A673 (cell line): ENCODE data around the gene LIMS1. TPM values are rescaled to one million over a fixed set of nuclear protein-coding genes. Genes with fewer than 3 reads are reported as not detected.
"Not testable (repeated sequence)": the region's sequence is repeated elsewhere in the genome, so short reads cannot be mapped to it uniquely, and the experiment has no call there.

Experiments used
- BruUV-seq: library from RNA; stranded (reverse); fragments of 400-500 nt; replicated peaks from 2 replicates; lab custom pipeline; 2021; lab: Mats Ljungman, UMichigan
- CTCF ChIA-PET: fragments of 300-600 bp; sonication (Branson Sonifier 250); formaldehyde crosslinking; loops from one replicate; lab custom pipeline; 2022; ENCODE audit warnings: antibody characterized with exemption; lab: Charles Lee
- POLR2A ChIA-PET: fragments of 300-600 bp; sonication (Branson Sonifier 250); formaldehyde crosslinking; loops from one replicate; lab custom pipeline; 2022; ENCODE audit warnings: antibody characterized with exemption; ENCODE audit not compliant: low non-redundant PET; lab: Charles Lee
- DNase-seq: peaks from one replicate; pipeline ENCODE4 v3.0.0-alpha.2; 2015; ENCODE audit warnings: low spot score
- H3K27ac ChIP-seq: fragments of 200-600 bp; sonication (generic); 2 replicates; pipeline ENCODE4 v1.5.1; 2016; ENCODE audit warnings: mixed run types, low read depth, mild to moderate bottlenecking, mixed read lengths, antibody characterized with exemption, low read length; ENCODE audit not compliant: poor library complexity, severe bottlenecking
- H3K27me3 ChIP-seq: fragments of 200-600 bp; sonication (generic); replicated peaks from 2 replicates; pipeline ENCODE4 v1.6.1; 2017; ENCODE audit warnings: mixed run types, low read depth, mild to moderate bottlenecking, mixed read lengths, antibody characterized with exemption, low read length; ENCODE audit not compliant: insufficient read depth, poor library complexity
- H3K36me3 ChIP-seq: fragments of 200-600 bp; sonication (generic); 2 replicates; pipeline ENCODE4 v1.6.1; 2016; ENCODE audit warnings: mixed run types, mild to moderate bottlenecking, mixed read lengths, antibody characterized with exemption, low read length; ENCODE audit not compliant: insufficient read depth, poor library complexity, severe bottlenecking
- H3K4me1 ChIP-seq: fragments of 200-600 bp; sonication (generic); 2 replicates; pipeline ENCODE4 v1.6.1; 2017; ENCODE audit warnings: mixed run types, mild to moderate bottlenecking, mixed read lengths, antibody characterized with exemption, low read length; ENCODE audit not compliant: insufficient read depth, poor library complexity, severe bottlenecking
- H3K4me3 ChIP-seq: fragments of 200-600 bp; sonication (generic); 2 replicates; pipeline ENCODE4 v1.5.1; 2016; ENCODE audit warnings: low read depth, mixed run types, mild to moderate bottlenecking, mixed read lengths, low read length; ENCODE audit not compliant: poor library complexity, severe bottlenecking
- H3K9me3 ChIP-seq: fragments of 200-600 bp; sonication (generic); 2 replicates; pipeline ENCODE4 v1.6.1; 2016; ENCODE audit warnings: mixed run types, low read depth, mild to moderate bottlenecking, mixed read lengths, antibody characterized with exemption, low read length; ENCODE audit not compliant: poor library complexity, severe bottlenecking
- EZH2 ChIP-seq: fragments of 200-600 bp; sonication (generic); IDR thresholded peaks from 2 replicates; pipeline ENCODE4 v1.6.1; 2017; ENCODE audit warnings: borderline replicate concordance, low read depth, mild to moderate bottlenecking, mixed read lengths, antibody characterized with exemption, low read length; ENCODE audit not compliant: poor library complexity, severe bottlenecking
- intact Hi-C: fragments of 100-400 bp; cut with micrococcal nuclease; formaldehyde crosslinking; loops from one replicate; pipeline ENCODE4 v1.10.0; 2022; ENCODE audit not compliant: unreplicated experiment
- total RNA-seq: library from RNA; stranded (reverse); gene quantifications from 2 replicates; pipeline ENCODE4 v1.2.3, GENCODE V29; 2021
- TF ChIP-seq, protein P1 (sequence below): fragments of 300-800, 200-600 bp; sonication (generic); conservative IDR thresholded peaks from 2 replicates; pipeline ENCODE4 v1.5.1; 2017; ENCODE audit warnings: low read depth, mild to moderate bottlenecking, antibody characterized with exemption, low read length, moderate library complexity, mixed read lengths

The LIMS1 gene
- total RNA-seq, 1 experiment from 2014 or later: 43.9 TPM

DNA sequence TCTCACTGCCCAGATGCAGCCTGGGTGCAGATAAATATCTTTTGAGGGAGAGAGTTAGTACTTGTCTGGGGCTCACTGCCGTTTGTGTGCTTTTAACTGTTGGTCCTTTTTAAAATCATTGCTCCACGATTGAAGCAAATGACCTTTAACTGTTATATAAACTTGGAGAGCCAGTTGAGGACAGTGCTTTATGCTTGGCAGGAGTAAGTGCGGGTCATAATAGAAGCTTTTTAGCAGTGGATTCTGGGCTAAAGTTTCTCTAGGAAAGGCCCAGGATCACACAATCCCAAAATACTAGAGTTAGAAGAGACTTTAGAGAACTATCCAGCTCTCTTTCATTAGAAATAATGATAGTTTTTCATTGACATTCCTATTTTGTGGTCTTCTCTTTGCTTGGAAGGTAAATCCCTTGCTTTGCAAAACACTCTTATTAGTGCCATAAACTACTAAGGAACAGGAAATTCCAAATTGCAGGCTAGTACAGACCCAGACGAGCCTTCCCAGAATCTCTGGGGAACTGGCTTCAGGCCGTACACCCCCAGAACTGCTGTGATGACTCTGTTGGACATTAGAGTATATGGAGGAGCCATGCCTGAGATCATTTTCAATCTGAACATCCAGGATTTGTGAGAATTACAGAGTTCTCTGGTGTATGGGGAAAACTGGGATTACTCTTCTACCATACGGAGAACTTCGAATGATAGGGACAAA lies 19.1 kb downstream of the LIMS1 start:
- Histone ChIP-seq H3K4me1 (no peaks in the 10 kb centered on the region), H3K4me3 (no peak overlapping the region), H3K36me3 (no peaks in the 10 kb centered on the region), H3K27ac (no peak overlapping the region), H3K9me3 (no peaks in the 10 kb centered on the region), H3K27me3 (no peaks in the 10 kb centered on the region)
- POLR2A ChIA-PET: no interaction called here
- intact Hi-C loops: no loop called here
- TF ChIP-seq EZH2: no peak
- no TSS peak for BruUV-seq
- CTCF ChIA-PET: no interaction called here
- no peak for DNase-seq

DNA sequence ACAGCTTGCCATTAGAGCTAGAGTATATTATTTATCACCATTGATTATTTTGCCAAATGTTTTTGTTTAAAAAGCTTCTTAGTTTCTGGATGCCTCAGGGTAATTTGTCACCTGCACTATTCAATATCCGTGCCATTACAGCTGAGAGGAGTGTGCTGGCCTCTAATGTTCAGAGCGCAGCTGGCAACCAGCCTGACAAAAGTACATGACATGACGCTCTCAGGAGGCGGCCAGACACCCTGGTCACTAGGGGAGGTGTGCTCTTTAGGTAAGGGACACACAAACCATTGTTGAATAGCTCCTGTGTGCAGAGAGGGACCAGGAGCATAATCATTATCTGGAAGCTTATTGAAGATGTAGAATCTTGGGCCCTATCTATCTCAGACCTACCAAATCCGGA lies 20.3 kb downstream of the LIMS1 start:
- Histone ChIP-seq H3K4me1 (no peaks in the 10 kb centered on the region), H3K36me3 (no peaks in the 10 kb centered on the region), H3K27me3 (no peaks in the 10 kb centered on the region), H3K4me3 (no peak overlapping the region), H3K27ac (no peak overlapping the region), H3K9me3 (no peaks in the 10 kb centered on the region)
- CTCF ChIA-PET: no interaction called here
- intact Hi-C loops: no loop called here
- POLR2A ChIA-PET: no interaction called here
- TF ChIP-seq EZH2: no peak
- TF ChIP-seq, protein P1, sequence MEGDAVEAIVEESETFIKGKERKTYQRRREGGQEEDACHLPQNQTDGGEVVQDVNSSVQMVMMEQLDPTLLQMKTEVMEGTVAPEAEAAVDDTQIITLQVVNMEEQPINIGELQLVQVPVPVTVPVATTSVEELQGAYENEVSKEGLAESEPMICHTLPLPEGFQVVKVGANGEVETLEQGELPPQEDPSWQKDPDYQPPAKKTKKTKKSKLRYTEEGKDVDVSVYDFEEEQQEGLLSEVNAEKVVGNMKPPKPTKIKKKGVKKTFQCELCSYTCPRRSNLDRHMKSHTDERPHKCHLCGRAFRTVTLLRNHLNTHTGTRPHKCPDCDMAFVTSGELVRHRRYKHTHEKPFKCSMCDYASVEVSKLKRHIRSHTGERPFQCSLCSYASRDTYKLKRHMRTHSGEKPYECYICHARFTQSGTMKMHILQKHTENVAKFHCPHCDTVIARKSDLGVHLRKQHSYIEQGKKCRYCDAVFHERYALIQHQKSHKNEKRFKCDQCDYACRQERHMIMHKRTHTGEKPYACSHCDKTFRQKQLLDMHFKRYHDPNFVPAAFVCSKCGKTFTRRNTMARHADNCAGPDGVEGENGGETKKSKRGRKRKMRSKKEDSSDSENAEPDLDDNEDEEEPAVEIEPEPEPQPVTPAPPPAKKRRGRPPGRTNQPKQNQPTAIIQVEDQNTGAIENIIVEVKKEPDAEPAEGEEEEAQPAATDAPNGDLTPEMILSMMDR: no peak
- DNase-seq: no peak
- no TSS peak for BruUV-seq

DNA sequence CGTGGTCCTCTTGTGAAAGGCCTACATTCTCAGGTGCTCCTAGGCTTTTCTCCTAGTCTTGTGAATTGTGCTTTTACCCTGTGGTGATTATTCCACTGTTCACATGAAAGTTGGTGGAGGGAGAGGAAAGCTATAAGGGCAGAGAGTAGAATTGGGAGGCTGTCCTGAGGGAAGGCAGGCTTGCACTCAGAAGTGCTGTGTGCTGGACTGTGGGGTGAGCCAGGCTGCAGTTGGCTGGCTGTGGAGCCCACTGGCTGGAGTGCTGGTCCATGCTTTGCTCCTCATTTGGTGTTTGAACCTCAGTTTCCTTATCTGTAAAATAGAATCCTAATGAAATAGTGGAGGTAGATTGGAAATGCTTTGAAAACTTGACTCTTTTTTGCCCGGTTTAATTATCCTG lies 21.3 kb downstream of the LIMS1 start:
- CTCF ChIA-PET: no interaction called here
- no peak overlapping the region for H3K27ac ChIP-seq
- no peaks in the 10 kb centered on the region for H3K27me3 ChIP-seq
- no TSS peak for BruUV-seq
- H3K9me3 ChIP-seq: no peaks in the 10 kb centered on the region
- no peaks in the 10 kb centered on the region for H3K36me3 ChIP-seq
- TF ChIP-seq, protein P1: no peak
- TF ChIP-seq EZH2: no peak
- no peak for DNase-seq
- no peak overlapping the region for H3K4me3 ChIP-seq
- H3K4me1 ChIP-seq: peaks cover 6% of the 10 kb centered on the region
- POLR2A ChIA-PET: no interaction called here
- intact Hi-C loops: no loop called here

DNA sequence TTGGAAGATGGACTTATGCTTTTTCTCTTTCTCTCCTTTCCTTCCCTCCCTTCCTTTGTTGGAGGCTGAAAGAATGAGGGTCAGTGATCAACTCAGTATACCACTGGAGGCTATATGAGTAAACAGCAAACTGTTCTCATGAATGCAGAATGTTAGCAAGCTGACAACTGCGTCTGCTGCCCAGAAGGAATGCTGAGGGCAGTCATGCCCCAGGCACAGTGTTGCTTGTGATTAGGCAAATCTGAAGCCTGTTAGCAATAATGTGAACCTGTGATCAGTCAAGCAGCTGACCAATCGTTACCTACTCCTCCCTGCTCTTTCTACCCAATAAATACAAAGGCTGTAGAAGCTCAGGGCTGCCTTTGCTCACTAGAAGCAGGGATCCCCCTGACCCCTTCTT lies 22.3 kb downstream of the LIMS1 start:
- H3K36me3 ChIP-seq, BruUV-seq, CTCF ChIA-PET, H3K9me3 ChIP-seq, H3K4me3 ChIP-seq, POLR2A ChIA-PET, H3K4me1 ChIP-seq, H3K27me3 ChIP-seq, H3K27ac ChIP-seq, DNase-seq: not testable (repeated sequence)
- intact Hi-C loops: loop anchor here (1.0 kb wide), 1 partner anchor 45 kb away; no protein-coding TSS in a partner anchor
